Measurements from ENCODE around the gene RNASEL.
"Not testable (repeated sequence)": the region's sequence is repeated elsewhere in the genome, so short reads cannot be mapped to it uniquely, and the experiment has no call there.

Gene RNASEL

GRCh38 chr1:182552527-182552926 is 36.5 kb downstream of the RNASEL start:
- no peak for DNase-seq

GRCh38 chr1:182549811-182550210 is 39.2 kb downstream of the RNASEL start:
- no peak for DNase-seq

GRCh38 chr1:182549346-182549745 is 39.7 kb downstream of the RNASEL start:
- no peak for DNase-seq

GRCh38 chr1:182533896-182534295 is 55.2 kb downstream of the RNASEL start:
- DNase-seq, result no peak

- DNase-seq, result not testable (repeated sequence)
These were observed 60.9 kb downstream of the RNASEL start for GRCh38 chr1:182528206-182528605.

GRCh38 chr1:182527680-182528079 is 61.4 kb downstream of the RNASEL start:
- no peak for DNase-seq

GRCh38 chr1:182525342-182525741 is 63.7 kb downstream of the RNASEL start:
- DNase-seq, result no peak

Measured in activated CD8-positive, alpha-beta memory T cell treated with anti-CD3 and anti-CD28 coated beads, Interleukin-2, amount 50 U/mL, for 4 hours (primary cell).